Activated CD4-positive, alpha-beta T cell treated with anti-CD3 and anti-CD28 coated beads, Interleukin-2, amount 10 ng/mL, durations not matched to agents 24 days and 14 days (primary cell): ENCODE data around the gene TSPAN14. TPM values are rescaled to one million over a fixed set of nuclear protein-coding genes. Genes with fewer than 3 reads are reported as not detected.
"Not testable (repeated sequence)": the region's sequence is repeated elsewhere in the genome, so short reads cannot be mapped to it uniquely, and the experiment has no call there.

Experiments
- DNase-seq: peaks from one replicate; pipeline ENCODE4 v3.0.0; 2022
- H3K27ac Mint-ChIP-seq: one replicate; pipeline ENCODE4 v1.8.0; 2022; ENCODE audit warnings: mild to moderate bottlenecking, mixed read lengths
- H3K27me3 Mint-ChIP-seq: one replicate; pipeline ENCODE4 v1.8.0; 2022; ENCODE audit warnings: mixed read lengths
- H3K36me3 Mint-ChIP-seq: one replicate; pipeline ENCODE4 v1.8.0; 2022; ENCODE audit warnings: low read depth, mild to moderate bottlenecking, mixed read lengths
- H3K4me1 Mint-ChIP-seq: one replicate; pipeline ENCODE4 v1.8.0; 2021; ENCODE audit warnings: mixed read lengths
- H3K4me3 Mint-ChIP-seq: one replicate; pipeline ENCODE4 v1.8.0; 2022; ENCODE audit warnings: mild to moderate bottlenecking, moderate library complexity, mixed read lengths
- H3K9me3 Mint-ChIP-seq: one replicate; pipeline ENCODE4 v1.8.0; 2021; ENCODE audit warnings: mixed read lengths
- intact Hi-C: fragments of 100-400 bp; cut with micrococcal nuclease; formaldehyde crosslinking; loops from one replicate; pipeline ENCODE4 v1.15.1; 2023
- total RNA-seq: library from RNA; stranded (reverse); gene quantifications from 2 replicates; pipeline ENCODE4 v1.2.3, GENCODE V29; 2022

Gene TSPAN14
- total RNA-seq, 1 donor from 2014 or later = 61.7 TPM

- Mint-ChIP-seq H3K4me1 (peaks cover 55% of the 10 kb centered on the region), H3K36me3 (peaks cover 42% of the 10 kb centered on the region), H3K4me3 (no peak overlapping the region), H3K9me3 (no peaks in the 10 kb centered on the region), H3K27me3 (no peaks in the 10 kb centered on the region), H3K27ac (no peak overlapping the region)
- intact Hi-C loops = no loop called here
- DNase-seq = no peak
These were observed 69.7 kb downstream of the TSPAN14 start for GRCh38 chr10:80523773-80524172.

DNA sequence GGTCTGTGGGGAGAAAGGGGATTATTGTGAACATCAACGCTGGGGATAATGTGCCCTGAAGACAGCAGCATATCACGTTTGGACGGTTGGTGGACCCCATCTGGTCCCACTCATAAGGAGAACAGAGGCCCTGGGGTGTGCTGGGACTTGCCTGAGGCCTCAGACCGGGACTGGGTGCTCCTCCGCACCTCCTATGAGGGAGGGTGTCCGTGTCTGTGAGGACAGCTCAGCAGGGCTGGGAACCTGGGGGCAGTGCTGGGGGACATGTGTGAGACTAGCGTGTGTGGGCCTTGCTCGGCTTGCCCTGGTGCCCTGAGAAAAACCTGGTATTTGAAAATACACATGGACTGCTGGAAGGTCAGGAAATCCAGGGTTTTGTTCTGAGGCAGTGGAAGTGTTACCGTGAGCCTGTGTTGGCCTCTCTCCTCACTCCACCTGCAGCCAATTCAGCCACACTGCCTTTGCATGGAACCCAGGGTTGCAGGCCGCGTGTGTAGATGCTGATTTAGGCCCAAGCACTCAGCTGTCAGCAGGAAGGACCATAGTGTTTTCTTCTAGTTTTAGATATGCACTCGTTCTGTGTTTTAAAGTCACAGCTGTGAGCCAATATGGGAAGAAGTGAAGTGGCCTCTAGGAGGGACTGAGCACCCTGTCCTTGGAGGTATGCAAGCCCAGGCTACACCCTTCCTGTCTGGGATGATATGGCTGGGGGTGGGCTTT, 70.2 kb downstream of the TSPAN14 start:
- Mint-ChIP-seq H3K9me3 (no peaks in the 10 kb centered on the region), H3K4me1 (peaks cover 58% of the 10 kb centered on the region), H3K27me3 (no peaks in the 10 kb centered on the region), H3K27ac (peak overlapping the region; percentile 20), H3K4me3 (no peak overlapping the region), H3K36me3 (peaks cover 41% of the 10 kb centered on the region)
- intact Hi-C loops = no loop called here
- no peak for DNase-seq

- Mint-ChIP-seq H3K27ac (peak overlapping the region; percentile 87), H3K27me3 (no peaks in the 10 kb centered on the region), H3K36me3 (peaks cover 40% of the 10 kb centered on the region), H3K4me3 (peak overlapping the region; percentile 66), H3K4me1 (peaks cover 68% of the 10 kb centered on the region), H3K9me3 (no peaks in the 10 kb centered on the region)
- intact Hi-C loops = loop anchor here (5.0 kb wide), 1 partner anchor 144 kb away; no protein-coding TSS in a partner anchor
- DNase-seq = no peak
These were observed 72.1 kb downstream of the TSPAN14 start for GRCh38 chr10:80526218-80526617.

GRCh38 chr10:80526742-80527141, 72.6 kb downstream of the TSPAN14 start:
- H3K9me3 Mint-ChIP-seq = no peaks in the 10 kb centered on the region
- peaks cover 37% of the 10 kb centered on the region for H3K36me3 Mint-ChIP-seq
- intact Hi-C loops = loop anchor here (5.0 kb wide), 1 partner anchor 144 kb away; no protein-coding TSS in a partner anchor
- no peaks in the 10 kb centered on the region for H3K27me3 Mint-ChIP-seq
- H3K27ac Mint-ChIP-seq = peak overlapping the region; percentile 87
- DNase-seq = no peak
- peak overlapping the region; percentile 66 for H3K4me3 Mint-ChIP-seq
- H3K4me1 Mint-ChIP-seq = peaks cover 71% of the 10 kb centered on the region

GRCh38 chr10:80528185-80528700, 74.1 kb downstream of the TSPAN14 start:
- Mint-ChIP-seq H3K27me3 (no peaks in the 10 kb centered on the region), H3K36me3 (peaks cover 44% of the 10 kb centered on the region), H3K9me3 (no peaks in the 10 kb centered on the region), H3K4me1 (peaks cover 79% of the 10 kb centered on the region), H3K27ac (peak overlapping the region; percentile 81), H3K4me3 (peak overlapping the region; percentile 9)
- intact Hi-C loops = loop anchor here (5.0 kb wide), 1 partner anchor 146 kb away; no protein-coding TSS in a partner anchor
- no peak for DNase-seq

- DNase-seq = no peak
- H3K27me3 Mint-ChIP-seq = no peaks in the 10 kb centered on the region
- intact Hi-C loops = loop anchor here (5.0 kb wide), 1 partner anchor 147 kb away; no protein-coding TSS in a partner anchor
- H3K27ac Mint-ChIP-seq = peak overlapping the region; percentile 81
- no peaks in the 10 kb centered on the region for H3K9me3 Mint-ChIP-seq
- H3K4me1 Mint-ChIP-seq = peaks cover 74% of the 10 kb centered on the region
- peaks cover 44% of the 10 kb centered on the region for H3K36me3 Mint-ChIP-seq
- H3K4me3 Mint-ChIP-seq = peak overlapping the region; percentile 34
These were observed 74.8 kb downstream of the TSPAN14 start for GRCh38 chr10:80528901-80529300.

- peaks cover 39% of the 10 kb centered on the region for H3K36me3 Mint-ChIP-seq
- no peaks in the 10 kb centered on the region for H3K9me3 Mint-ChIP-seq
- DNase-seq = peak; percentile 89
- H3K4me3 Mint-ChIP-seq = peak overlapping the region; percentile 34
- H3K27ac Mint-ChIP-seq = peak overlapping the region; percentile 81
- H3K27me3 Mint-ChIP-seq = no peaks in the 10 kb centered on the region
- peaks cover 69% of the 10 kb centered on the region for H3K4me1 Mint-ChIP-seq
- intact Hi-C loops = loop anchor here (1.0 to 10.0 kb wide), 4 partner anchors 18 to 395 kb away; no protein-coding TSS in a partner anchor
These were observed 75.5 kb downstream of the TSPAN14 start for GRCh38 chr10:80529604-80530003.

GRCh38 chr10:80530251-80530650, 76.1 kb downstream of the TSPAN14 start:
- Mint-ChIP-seq H3K9me3 (no peaks in the 10 kb centered on the region), H3K4me1 (peaks cover 65% of the 10 kb centered on the region), H3K27me3 (no peaks in the 10 kb centered on the region), H3K36me3 (peaks cover 39% of the 10 kb centered on the region), H3K27ac (peak overlapping the region; percentile 81), H3K4me3 (peak overlapping the region; percentile 34)
- intact Hi-C loops = loop anchor here (1.0 to 10.0 kb wide), 3 partner anchors 19 to 395 kb away; no protein-coding TSS in a partner anchor
- peak; percentile 80 for DNase-seq

DNA sequence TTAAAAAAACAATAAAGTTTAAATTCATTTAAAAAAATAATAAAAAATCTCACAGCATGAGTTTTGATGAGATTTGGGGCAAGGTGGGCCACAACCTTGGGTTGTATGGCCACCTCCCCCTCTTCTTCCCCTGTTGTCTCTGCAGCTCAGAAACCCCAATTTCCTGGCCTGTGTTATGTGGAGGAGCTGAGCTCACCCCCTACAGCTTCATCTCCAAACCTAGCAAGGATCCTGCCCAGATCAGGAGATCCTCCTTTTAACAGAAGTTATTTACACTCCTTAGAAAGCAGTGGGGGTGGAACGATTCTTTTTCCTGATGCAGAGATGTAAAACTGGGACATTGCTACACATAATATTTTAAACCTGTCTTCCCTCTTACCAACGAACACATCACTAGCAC, 76.7 kb downstream of the TSPAN14 start:
- Mint-ChIP-seq H3K4me3 (peak overlapping the region; percentile 53), H3K9me3 (no peaks in the 10 kb centered on the region)

GRCh38 chr10:80532571-80532970, 78.5 kb downstream of the TSPAN14 start:
- H3K27ac Mint-ChIP-seq = peak overlapping the region; percentile 76
- H3K4me3 Mint-ChIP-seq = peak overlapping the region; percentile 47
- DNase-seq = no peak
- intact Hi-C loops = loop anchor here (10.0 kb wide), 1 partner anchor 392 kb away; no protein-coding TSS in a partner anchor
- no peaks in the 10 kb centered on the region for H3K9me3 Mint-ChIP-seq
- peaks cover 31% of the 10 kb centered on the region for H3K36me3 Mint-ChIP-seq
- H3K27me3 Mint-ChIP-seq = no peaks in the 10 kb centered on the region
- H3K4me1 Mint-ChIP-seq = peaks cover 56% of the 10 kb centered on the region

More for the DNA sequence above, 76.7 kb downstream of the TSPAN14 start:
- intact Hi-C loops = loop anchor here (1.0 to 10.0 kb wide), 3 partner anchors 20 to 394 kb away; no protein-coding TSS in a partner anchor
- Mint-ChIP-seq H3K27ac (peak overlapping the region; percentile 65), H3K4me1 (peaks cover 63% of the 10 kb centered on the region), H3K27me3 (no peaks in the 10 kb centered on the region), H3K36me3 (peaks cover 41% of the 10 kb centered on the region)
- DNase-seq = peak; percentile 74

DNA sequence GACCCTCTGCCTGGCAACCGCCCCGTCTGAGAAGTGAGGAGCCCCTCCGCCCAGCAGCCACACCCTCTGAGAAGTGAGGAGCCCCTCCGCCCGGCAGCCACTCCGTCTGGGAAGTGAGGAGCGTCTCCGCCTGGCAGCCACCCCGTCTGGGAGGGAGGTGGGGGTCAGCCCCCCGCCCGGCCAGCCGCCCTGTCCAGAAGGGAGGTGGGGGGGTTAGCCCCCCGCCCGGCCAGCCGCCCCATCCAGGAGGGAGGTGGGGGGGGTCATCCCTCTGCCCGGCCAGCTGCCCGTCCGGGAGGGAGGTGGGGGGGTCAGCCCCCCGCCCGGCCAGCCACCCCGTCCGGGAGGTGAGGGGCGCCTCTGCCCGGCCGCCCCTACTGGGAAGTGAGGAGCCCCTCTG, 79.9 kb downstream of the TSPAN14 start:
- Mint-ChIP-seq H3K36me3 (peaks cover 20% of the 10 kb centered on the region), H3K4me1 (peaks cover 46% of the 10 kb centered on the region)
- intact Hi-C loops = loop anchor here (10.0 kb wide), 1 partner anchor 391 kb away; no protein-coding TSS in a partner anchor
- not testable (repeated sequence) for H3K27ac Mint-ChIP-seq, H3K27me3 Mint-ChIP-seq, DNase-seq, H3K4me3 Mint-ChIP-seq, H3K9me3 Mint-ChIP-seq

- DNase-seq, H3K9me3 Mint-ChIP-seq, H3K27me3 Mint-ChIP-seq, H3K27ac Mint-ChIP-seq, H3K4me3 Mint-ChIP-seq: not testable (repeated sequence)
- H3K4me1 Mint-ChIP-seq = peaks cover 40% of the 10 kb centered on the region
- intact Hi-C loops = loop anchor here (10.0 kb wide), 1 partner anchor 390 kb away; no protein-coding TSS in a partner anchor
- H3K36me3 Mint-ChIP-seq = peaks cover 16% of the 10 kb centered on the region
These were observed 80.5 kb downstream of the TSPAN14 start for GRCh38 chr10:80534646-80535045.

- peaks cover 16% of the 10 kb centered on the region for H3K36me3 Mint-ChIP-seq
- peak; percentile 92 for DNase-seq
- H3K27me3 Mint-ChIP-seq = no peaks in the 10 kb centered on the region
- H3K9me3 Mint-ChIP-seq = no peaks in the 10 kb centered on the region
- peak overlapping the region; percentile 99 for H3K27ac Mint-ChIP-seq
- intact Hi-C loops = loop anchor here (10.0 kb wide), 1 partner anchor 389 kb away; no protein-coding TSS in a partner anchor
- H3K4me1 Mint-ChIP-seq = peaks cover 32% of the 10 kb centered on the region
- peak overlapping the region; percentile 98 for H3K4me3 Mint-ChIP-seq
These were observed 81.7 kb downstream of the TSPAN14 start for GRCh38 chr10:80535671-80536360.
